Fibroblast of the conjunctiva (primary cell): Measurements from ENCODE around the gene TMEM30B.

Experiments
- DNase-seq: peaks from one replicate; pipeline ENCODE4 v3.0.0-alpha.2; 2010; ENCODE audit warnings: low read depth

Gene TMEM30B

GRCh38 chr14:61233436-61233956, 47.6 kb downstream of the TMEM30B start:
- no peak for DNase-seq

DNA sequence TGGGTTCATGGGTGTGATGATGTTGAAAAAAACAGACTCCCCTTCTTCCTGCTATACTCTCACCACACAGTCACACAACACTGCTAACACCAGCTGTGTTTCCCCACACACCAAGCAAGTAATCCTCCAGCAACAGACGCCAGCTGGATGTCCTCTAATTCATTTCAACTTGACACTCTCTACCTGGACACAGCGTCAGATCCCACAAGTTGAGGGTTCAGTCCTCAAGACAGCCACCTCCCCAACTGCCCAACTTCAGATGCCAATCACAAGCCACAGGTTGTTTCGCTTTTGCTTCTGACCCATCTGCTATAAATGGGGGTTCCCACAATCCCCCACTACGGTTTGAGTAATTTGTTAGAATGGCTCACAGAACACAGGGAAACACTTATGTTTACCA, 49.3 kb downstream of the TMEM30B start:
- DNase-seq = no peak

DNA sequence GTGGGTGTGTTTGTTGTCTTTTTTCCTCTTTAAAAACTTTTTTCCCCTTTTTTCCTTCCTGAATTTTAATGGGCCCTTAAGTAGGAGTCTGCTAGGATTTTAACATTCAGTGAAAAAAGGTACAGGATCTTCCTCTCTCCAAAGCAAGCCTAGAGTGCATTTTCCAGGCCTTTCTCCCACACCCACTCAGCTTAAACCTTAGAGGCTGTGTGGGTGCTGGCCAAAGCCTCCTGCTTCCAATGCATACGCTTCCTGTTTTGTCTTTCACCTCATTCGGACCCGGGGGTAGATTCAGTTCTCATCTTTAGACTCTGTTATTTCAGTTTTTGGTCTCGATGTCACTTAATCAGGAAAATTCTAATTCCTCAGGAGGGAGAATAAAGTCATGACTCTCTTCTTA, 51.2 kb downstream of the TMEM30B start:
- no peak for DNase-seq

- no peak for DNase-seq
Measured at GRCh38 chr14:61229475-61229888, 51.7 kb downstream of the TMEM30B start.

DNA sequence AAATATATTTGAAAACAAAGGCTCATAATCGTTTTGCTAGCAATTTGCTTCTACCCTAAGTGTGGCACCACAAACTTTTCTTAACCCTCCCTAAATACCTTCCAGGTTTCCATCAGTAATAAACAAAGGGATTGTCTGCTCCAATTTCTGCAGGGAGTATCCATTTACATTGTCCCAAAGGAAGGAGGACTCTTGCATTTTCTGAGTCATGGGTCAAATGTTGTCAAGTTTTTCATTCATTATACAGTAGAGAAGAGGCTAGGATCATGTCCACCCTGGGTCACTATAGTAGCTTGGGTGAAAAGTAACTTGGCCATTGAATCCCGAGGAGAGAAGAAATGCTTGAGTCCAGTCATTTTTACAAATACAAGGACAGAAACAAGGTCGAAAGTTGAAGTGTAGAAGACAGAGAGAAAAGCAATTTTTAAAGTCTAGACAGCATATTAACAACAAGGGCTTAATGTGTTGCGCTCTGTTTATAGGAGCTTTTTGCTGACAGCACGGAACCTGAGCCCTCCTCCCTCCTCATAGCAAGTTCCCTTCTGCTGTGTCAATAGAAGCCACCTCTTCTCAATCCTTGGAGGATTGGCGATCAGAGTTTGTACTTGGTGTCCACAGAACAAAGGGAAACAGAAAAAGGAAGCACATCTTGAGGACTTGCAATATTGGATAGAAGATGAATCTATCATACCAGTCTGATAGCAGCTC, 53.1 kb downstream of the TMEM30B start:
- no peak for DNase-seq
